AG04450 (cell line): ENCODE results near the gene UGDH. TPM values are rescaled to one million over a fixed set of nuclear protein-coding genes. Genes with fewer than 3 reads are reported as not detected.
A peak's percentile ranks its signal among the peaks of the same experiment; 100 is the strongest.

Source experiments
- CTCF ChIA-PET: fragments of 300-600, 350-600 bp; formaldehyde crosslinking; extraction: SDS; loops from one replicate; lab custom pipeline; 2022; ENCODE audit warnings: antibody characterized with exemption, inconsistent platforms; lab: Charles Lee
- POLR2A ChIA-PET: fragments of 350-600 bp; formaldehyde crosslinking; extraction: SDS; loops from one replicate; lab custom pipeline; 2021; ENCODE audit warnings: antibody characterized with exemption, inconsistent platforms; lab: Yijun Ruan, JAX
- DNase-seq: peaks from one replicate; pipeline ENCODE4 v3.0.0-alpha.2; 2011; ENCODE audit warnings: low read depth, low spot score
- H3K27ac ChIP-seq: one replicate; pipeline ENCODE4 v1.5.1; 2012; ENCODE audit warnings: low read depth, low read length, control low read depth
- H3K27me3 ChIP-seq: one replicate; pipeline ENCODE4 v1.6.0; 2012; ENCODE audit warnings: low read length; ENCODE audit not compliant: control insufficient read depth, insufficient read depth
- H3K4me3 ChIP-seq: 2 replicates; pipeline ENCODE4 v1.5.1; 2011; ENCODE audit warnings: mild to moderate bottlenecking, low read depth, low read length, control low read depth
- H3K9me3 ChIP-seq: 2 replicates; pipeline ENCODE4 v1.5.1; 2012; ENCODE audit warnings: low read length; ENCODE audit not compliant: control insufficient read depth, insufficient read depth
- CTCF ChIP-seq: IDR thresholded peaks from 2 replicates; pipeline ENCODE4 v1.5.1; 2011; ENCODE audit warnings: low read depth, low read length, control low read depth, inconsistent platforms
- polyA plus RNA-seq: library from polyadenylated mRNA; depleted of rRNA; stranded (reverse); fragments of >200 nt; gene quantifications from 2 replicates; pipeline ENCODE4 v1.2.3, GENCODE V29; 2011

The UGDH gene
- polyA plus RNA-seq, 1 experiment, result 117 TPM

GRCh38 chr4:39530682-39531081, 3.4 kb upstream of the UGDH start:
- ChIA-PET POLR2A (no interaction called here), CTCF (no interaction called here)
- no peak overlapping the region for H3K4me3 ChIP-seq
- H3K27ac ChIP-seq, result no peak overlapping the region
- no peaks in the 10 kb centered on the region for H3K27me3 ChIP-seq
- TF ChIP-seq CTCF, result no peak
- H3K9me3 ChIP-seq, result peaks cover 13% of the 10 kb centered on the region
- no peak for DNase-seq

- H3K4me3 ChIP-seq, result no peak overlapping the region
- no peaks in the 10 kb centered on the region for H3K27me3 ChIP-seq
- DNase-seq, result no peak
- no peak for TF ChIP-seq CTCF
- ChIA-PET POLR2A (no interaction called here), CTCF (interaction anchor here (0.6 kb wide), 1 partner anchor 47 kb away, joined by 3 read pairs; no protein-coding TSS in a partner anchor)
- H3K27ac ChIP-seq, result no peak overlapping the region
- H3K9me3 ChIP-seq, result peaks cover 13% of the 10 kb centered on the region
These were observed 2.3 kb upstream of the UGDH start for GRCh38 chr4:39529534-39529933.

- ChIA-PET POLR2A (interaction anchor here (0.5 to 2.6 kb wide), 11 partner anchors 14 to 502 kb away, joined by 3 to 64 read pairs (median 10); partner anchors contain the start of genes SMIM14 and UBE2K), CTCF (interaction anchor here (1.4 kb wide), 1 partner anchor 59 kb away, joined by 6 read pairs; no protein-coding TSS in a partner anchor)
- peaks cover 13% of the 10 kb centered on the region for H3K9me3 ChIP-seq
- H3K27me3 ChIP-seq, result no peaks in the 10 kb centered on the region
- TF ChIP-seq CTCF, result no peak
- H3K27ac ChIP-seq, result peak overlapping the region; percentile 97
- H3K4me3 ChIP-seq, result peak overlapping the region; percentile 89
- peak; percentile 49 for DNase-seq
These were observed 824 bp upstream of the UGDH start for GRCh38 chr4:39528061-39528465.

GRCh38 chr4:39526765-39527295, 409 bp downstream of the UGDH start:
- TF ChIP-seq CTCF, result no peak
- Histone ChIP-seq H3K27me3 (no peaks in the 10 kb centered on the region), H3K9me3 (peaks cover 9% of the 10 kb centered on the region), H3K27ac (peak overlapping the region; percentile 83), H3K4me3 (peak overlapping the region; percentile 92)
- DNase-seq, result no peak
- POLR2A ChIA-PET, result interaction anchor here (0.6 to 2.6 kb wide), 40 partner anchors 8 to 529 kb away, joined by 3 to 64 read pairs (median 6); partner anchors contain the start of genes LIAS, N4BP2, RPL9 and SMIM14
- CTCF ChIA-PET, result interaction anchor here (1.4 kb wide), 1 partner anchor 58 kb away, joined by 6 read pairs; no protein-coding TSS in a partner anchor
